HCT116 (cell line): ENCODE measurements around the gene FGFR3.

ENCODE experiments used
- CBX3 ChIP-seq: IDR thresholded peaks from 2 replicates; pipeline ENCODE4 v1.6.1; 2012; ENCODE audit warnings: low read depth
- CEBPB ChIP-seq: IDR thresholded peaks from 2 replicates; pipeline ENCODE4 v1.6.1; 2012; ENCODE audit warnings: low read depth
- EZH2 ChIP-seq: fragments of 200-600 bp; sonication (generic); IDR thresholded peaks from 2 replicates; pipeline ENCODE4 v1.6.1; 2017; ENCODE audit warnings: antibody characterized with exemption, mixed run types
- JUND ChIP-seq: IDR thresholded peaks from 2 replicates; pipeline ENCODE4 v1.6.1; 2012
- POLR2A ChIP-seq: IDR thresholded peaks from 2 replicates; pipeline ENCODE4 v1.7.0; 2011; ENCODE audit warnings: borderline replicate concordance; ENCODE audit not compliant: insufficient read depth, insufficient read length; ENCODE audit errors: extremely low read depth
- POLR2AphosphoS5 ChIP-seq: IDR thresholded peaks from 2 replicates; pipeline ENCODE4 v1.6.1; 2011; ENCODE audit warnings: mild to moderate bottlenecking, low read depth, low read length, moderate library complexity
- RAD21 ChIP-seq: IDR thresholded peaks from 2 replicates; pipeline ENCODE4 v1.6.1; 2012; ENCODE audit warnings: low read depth, mild to moderate bottlenecking
- SP1 ChIP-seq: IDR thresholded peaks from 2 replicates; pipeline ENCODE4 v1.6.1; 2012; ENCODE audit warnings: low read depth
- ZNF274 ChIP-seq: fragments of 200-500 bp; sonication (Bioruptor generic); IDR thresholded peaks from 2 replicates; pipeline ENCODE4 v1.6.1; 2014; ENCODE audit warnings: mild to moderate bottlenecking, low read depth, low read length, inconsistent platforms
- TF ChIP-seq, protein P1 (sequence below): IDR thresholded peaks from 2 replicates; pipeline ENCODE4 v1.6.1; 2012; ENCODE audit warnings: low read depth
- TF ChIP-seq, protein P2 (sequence below): IDR thresholded peaks from 2 replicates; pipeline ENCODE4 v1.6.1; 2012
- TF ChIP-seq, protein P3 (sequence below): IDR thresholded peaks from 2 replicates; pipeline ENCODE4 v1.6.1; 2012
- TF ChIP-seq, protein P4 (sequence below), 3 experiments: fragments of 200-600 bp in 1 of 3; sonication (generic) in 1 of 3; IDR thresholded peaks in 2 of 3; conservative IDR thresholded peaks in 1 of 3; 2 replicates each; pipeline ENCODE4 v1.5.1; 2012 to 2017; ENCODE audit warnings: low read depth in 2 of 3, low read length in 2 of 3, antibody characterized with exemption in 1 of 3, borderline replicate concordance in 1 of 3, control low read depth in 1 of 3, mild to moderate bottlenecking in 1 of 3, mixed read lengths in 1 of 3, mixed run types in 1 of 3, moderate library complexity in 1 of 3; ENCODE audit not compliant: insufficient read depth in 1 of 3
- TF ChIP-seq, protein P5 (sequence below): IDR thresholded peaks from 2 replicates; pipeline ENCODE4 v1.6.1; 2011; ENCODE audit warnings: mild to moderate bottlenecking, low read length, moderate library complexity; ENCODE audit not compliant: insufficient replicate concordance; ENCODE audit errors: extremely low read depth

DNA sequence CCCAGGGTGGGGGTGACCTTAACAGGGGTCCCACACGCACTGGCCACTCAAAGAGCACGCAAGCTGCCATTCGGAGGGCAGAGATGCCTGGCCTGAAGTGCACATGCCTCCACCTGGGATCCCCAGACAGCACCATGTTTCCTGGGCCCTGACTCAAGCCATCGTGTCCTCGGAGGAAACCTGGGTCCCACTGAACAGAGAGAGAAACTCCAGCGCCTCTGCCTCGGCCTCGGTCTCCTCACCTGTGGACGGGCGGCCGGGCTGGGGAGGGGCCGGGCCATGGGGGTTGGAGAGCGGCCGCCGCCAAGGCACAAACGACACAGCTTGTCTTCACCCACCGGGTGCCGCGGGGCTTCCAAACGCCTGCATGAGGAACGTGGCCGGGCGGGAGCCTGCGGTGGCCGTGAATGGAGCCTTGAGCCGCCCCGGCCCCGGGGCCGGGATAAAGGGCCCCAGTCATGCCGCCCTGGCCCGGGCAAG, 30.0 kb upstream of the FGFR3 start:
- TF ChIP-seq CBX3 (no peak), POLR2A (no peak), RAD21 (no peak), JUND (no peak), ZNF274 (no peak), EZH2 (no peak), POLR2AphosphoS5 (no peak), SP1 (no peak), CEBPB (no peak)
- TF ChIP-seq, protein P1, sequence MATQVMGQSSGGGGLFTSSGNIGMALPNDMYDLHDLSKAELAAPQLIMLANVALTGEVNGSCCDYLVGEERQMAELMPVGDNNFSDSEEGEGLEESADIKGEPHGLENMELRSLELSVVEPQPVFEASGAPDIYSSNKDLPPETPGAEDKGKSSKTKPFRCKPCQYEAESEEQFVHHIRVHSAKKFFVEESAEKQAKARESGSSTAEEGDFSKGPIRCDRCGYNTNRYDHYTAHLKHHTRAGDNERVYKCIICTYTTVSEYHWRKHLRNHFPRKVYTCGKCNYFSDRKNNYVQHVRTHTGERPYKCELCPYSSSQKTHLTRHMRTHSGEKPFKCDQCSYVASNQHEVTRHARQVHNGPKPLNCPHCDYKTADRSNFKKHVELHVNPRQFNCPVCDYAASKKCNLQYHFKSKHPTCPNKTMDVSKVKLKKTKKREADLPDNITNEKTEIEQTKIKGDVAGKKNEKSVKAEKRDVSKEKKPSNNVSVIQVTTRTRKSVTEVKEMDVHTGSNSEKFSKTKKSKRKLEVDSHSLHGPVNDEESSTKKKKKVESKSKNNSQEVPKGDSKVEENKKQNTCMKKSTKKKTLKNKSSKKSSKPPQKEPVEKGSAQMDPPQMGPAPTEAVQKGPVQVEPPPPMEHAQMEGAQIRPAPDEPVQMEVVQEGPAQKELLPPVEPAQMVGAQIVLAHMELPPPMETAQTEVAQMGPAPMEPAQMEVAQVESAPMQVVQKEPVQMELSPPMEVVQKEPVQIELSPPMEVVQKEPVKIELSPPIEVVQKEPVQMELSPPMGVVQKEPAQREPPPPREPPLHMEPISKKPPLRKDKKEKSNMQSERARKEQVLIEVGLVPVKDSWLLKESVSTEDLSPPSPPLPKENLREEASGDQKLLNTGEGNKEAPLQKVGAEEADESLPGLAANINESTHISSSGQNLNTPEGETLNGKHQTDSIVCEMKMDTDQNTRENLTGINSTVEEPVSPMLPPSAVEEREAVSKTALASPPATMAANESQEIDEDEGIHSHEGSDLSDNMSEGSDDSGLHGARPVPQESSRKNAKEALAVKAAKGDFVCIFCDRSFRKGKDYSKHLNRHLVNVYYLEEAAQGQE: no peak
- TF ChIP-seq, protein P2, sequence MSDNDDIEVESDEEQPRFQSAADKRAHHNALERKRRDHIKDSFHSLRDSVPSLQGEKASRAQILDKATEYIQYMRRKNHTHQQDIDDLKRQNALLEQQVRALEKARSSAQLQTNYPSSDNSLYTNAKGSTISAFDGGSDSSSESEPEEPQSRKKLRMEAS: no peak
- TF ChIP-seq, protein P3, sequence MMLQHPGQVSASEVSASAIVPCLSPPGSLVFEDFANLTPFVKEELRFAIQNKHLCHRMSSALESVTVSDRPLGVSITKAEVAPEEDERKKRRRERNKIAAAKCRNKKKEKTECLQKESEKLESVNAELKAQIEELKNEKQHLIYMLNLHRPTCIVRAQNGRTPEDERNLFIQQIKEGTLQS: no peak
- TF ChIP-seq, protein P4, sequence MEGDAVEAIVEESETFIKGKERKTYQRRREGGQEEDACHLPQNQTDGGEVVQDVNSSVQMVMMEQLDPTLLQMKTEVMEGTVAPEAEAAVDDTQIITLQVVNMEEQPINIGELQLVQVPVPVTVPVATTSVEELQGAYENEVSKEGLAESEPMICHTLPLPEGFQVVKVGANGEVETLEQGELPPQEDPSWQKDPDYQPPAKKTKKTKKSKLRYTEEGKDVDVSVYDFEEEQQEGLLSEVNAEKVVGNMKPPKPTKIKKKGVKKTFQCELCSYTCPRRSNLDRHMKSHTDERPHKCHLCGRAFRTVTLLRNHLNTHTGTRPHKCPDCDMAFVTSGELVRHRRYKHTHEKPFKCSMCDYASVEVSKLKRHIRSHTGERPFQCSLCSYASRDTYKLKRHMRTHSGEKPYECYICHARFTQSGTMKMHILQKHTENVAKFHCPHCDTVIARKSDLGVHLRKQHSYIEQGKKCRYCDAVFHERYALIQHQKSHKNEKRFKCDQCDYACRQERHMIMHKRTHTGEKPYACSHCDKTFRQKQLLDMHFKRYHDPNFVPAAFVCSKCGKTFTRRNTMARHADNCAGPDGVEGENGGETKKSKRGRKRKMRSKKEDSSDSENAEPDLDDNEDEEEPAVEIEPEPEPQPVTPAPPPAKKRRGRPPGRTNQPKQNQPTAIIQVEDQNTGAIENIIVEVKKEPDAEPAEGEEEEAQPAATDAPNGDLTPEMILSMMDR (IDR thresholded peaks at IDR 0.05 in 2 of 3, conservative IDR thresholded peaks at IDR 0.05 in 1 of 3; ENCODE audit: borderline replicate concordance in 1 of 3, insufficient read depth in 1 of 3, low read depth in 2 of 3, low read length in 2 of 3): no peak
- TF ChIP-seq, protein P5, sequence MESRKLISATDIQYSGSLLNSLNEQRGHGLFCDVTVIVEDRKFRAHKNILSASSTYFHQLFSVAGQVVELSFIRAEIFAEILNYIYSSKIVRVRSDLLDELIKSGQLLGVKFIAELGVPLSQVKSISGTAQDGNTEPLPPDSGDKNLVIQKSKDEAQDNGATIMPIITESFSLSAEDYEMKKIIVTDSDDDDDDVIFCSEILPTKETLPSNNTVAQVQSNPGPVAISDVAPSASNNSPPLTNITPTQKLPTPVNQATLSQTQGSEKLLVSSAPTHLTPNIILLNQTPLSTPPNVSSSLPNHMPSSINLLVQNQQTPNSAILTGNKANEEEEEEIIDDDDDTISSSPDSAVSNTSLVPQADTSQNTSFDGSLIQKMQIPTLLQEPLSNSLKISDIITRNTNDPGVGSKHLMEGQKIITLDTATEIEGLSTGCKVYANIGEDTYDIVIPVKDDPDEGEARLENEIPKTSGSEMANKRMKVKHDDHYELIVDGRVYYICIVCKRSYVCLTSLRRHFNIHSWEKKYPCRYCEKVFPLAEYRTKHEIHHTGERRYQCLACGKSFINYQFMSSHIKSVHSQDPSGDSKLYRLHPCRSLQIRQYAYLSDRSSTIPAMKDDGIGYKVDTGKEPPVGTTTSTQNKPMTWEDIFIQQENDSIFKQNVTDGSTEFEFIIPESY: no peak
